ENCODE data around the gene DUOX1. TPM values are rescaled to one million over a fixed set of nuclear protein-coding genes. Genes with fewer than 3 reads are reported as not detected.

The DUOX1 gene
- total and polyA plus RNA-seq, 9 of the 15 experiments (the other 6 are each of a cell fraction or from before 2014, with no cell fraction given), result 0.01 to 0.22 (median 0.01) TPM; not detected in 6

GRCh38 chr15:45212493-45212892 is 82.7 kb downstream of the DUOX1 start:
- Histone ChIP-seq H3K4me2 (ENCODE audit: insufficient read depth, low read length) (no peak overlapping the region), H4K20me1 (replicated peaks; ENCODE audit: control insufficient read depth, insufficient read depth, low read length) (no peaks in the 10 kb centered on the region), H3K27ac (ENCODE audit: extremely low read depth, low read depth, low read length) (no peak overlapping the region), H3K9me1 (ENCODE audit: control insufficient read depth, insufficient read depth, low read length) (no peaks in the 10 kb centered on the region), H3K36me3 (ENCODE audit: control insufficient read depth, insufficient read depth, low read length) (no peaks in the 10 kb centered on the region), H3K9me3 (replicated peaks; ENCODE audit: control insufficient read depth, insufficient read depth, low read depth, low read length) (no peaks in the 10 kb centered on the region), H3K9ac (ENCODE audit: insufficient read depth in 1 of 2, low read depth in 2 of 2, low read length in 2 of 2) (no peak overlapping the region), H2AFZ (ENCODE audit: low read depth, low read length) (no peak overlapping the region), H3K79me2 (ENCODE audit: control insufficient read depth, insufficient read depth, low read length) (no peaks in the 10 kb centered on the region), H3K4me3 (no peak overlapping the region), H3K27me3 (ENCODE audit: control insufficient read depth in 2 of 2, insufficient read depth in 2 of 2, low read length in 2 of 2) (peaks cover under 1 to 4% of the 10 kb centered on the region in 2 experiments; a peak in 1 of 5 replicates), H3K4me1 (replicated peaks in 1 of 2; ENCODE audit: control insufficient read depth in 2 of 2, insufficient read depth in 2 of 2, low read length in 2 of 2) (no peaks in the 10 kb centered on the region; a peak in 3 of 5 replicates)
- ChIA-PET POLR2A (interaction anchor here (0.7 to 0.9 kb wide), 3 partner anchors 10 to 22 kb away, joined by 3 to 4 read pairs (median 3); no protein-coding TSS in a partner anchor), CTCF (ENCODE audit: low intra/inter-chr PET ratio) (no interaction called here)
- 0% methylated on average over 1 of the region's 1 CpG for WGBS (ENCODE audit: insufficient coverage, low coverage, missing lambda C conversion rate)
- in situ Hi-C loops (cut with MboI), result no loop called here
- FAIRE-seq, result no peak
- BruUV-seq (replicated peaks), result no TSS peak
- ATAC-seq, result peak; percentile 64; the same call in 2 of the 3 replicates
- intact Hi-C loops (cut with micrococcal nuclease), result no loop called here
- peak in 1 of 4 experiments; percentile 29 for DNase-seq (ENCODE audit: extremely low read depth in 1 of 4, low spot score in 3 of 4)
- peak; percentile 50; the same call in 1 of the 2 replicates for TF ChIP-seq DPF2 (IDR thresholded peaks at IDR 0.05)
- TF ChIP-seq POLR2A (conservative IDR thresholded peaks at IDR 0.05), result no peak
- TF ChIP-seq ZBTB26 (CRISPR knock-in tag; IDR thresholded peaks at IDR 0.05), result no peak
- peak; percentile 41; the same call in 1 of the 2 replicates for TF ChIP-seq CTBP1 (IDR thresholded peaks at IDR 0.05; ENCODE audit: borderline replicate concordance)
- no peak for TF ChIP-seq ZNF347 (CRISPR knock-in tag; IDR thresholded peaks at IDR 0.05; ENCODE audit: low read depth)
- no peak for TF ChIP-seq MTA3 (IDR thresholded peaks at IDR 0.05; ENCODE audit: borderline replicate concordance)
- TF ChIP-seq JUN (IDR thresholded peaks at IDR 0.05; ENCODE audit: borderline replicate concordance, low read depth, low read length), result no peak
- no peak for TF ChIP-seq JUN (CRISPR knock-in tag; IDR thresholded peaks at IDR 0.05; ENCODE audit: borderline replicate concordance)
- TF ChIP-seq ELK3 (CRISPR knock-in tag; IDR thresholded peaks at IDR 0.05), result no peak
- peak; percentile 62 to 65 for TF ChIP-seq KDM1A (IDR thresholded peaks at IDR 0.05)
- TF ChIP-seq SP2 (IDR thresholded peaks at IDR 0.05; ENCODE audit: extremely low read depth, low read depth, low read length, poor library complexity, severe bottlenecking), result no peak
- TF ChIP-seq ARNT (IDR thresholded peaks at IDR 0.05), result no peak
- peak; percentile 65; the same call in 1 of the 2 replicates for TF ChIP-seq KLF16 (IDR thresholded peaks at IDR 0.05)
- TF ChIP-seq KLF1 (tag; IDR thresholded peaks at IDR 0.05), result no peak
- no peak for TF ChIP-seq SUPT5H (IDR thresholded peaks at IDR 0.05)
- no peak for TF ChIP-seq ID3 (CRISPR knock-in tag; IDR thresholded peaks at IDR 0.05)
- TF ChIP-seq ID3 (tag; IDR thresholded peaks at IDR 0.05), result no peak
- no peak for TF ChIP-seq EZH2 (IDR thresholded peaks at IDR 0.05; ENCODE audit: borderline replicate concordance, low read depth, low read length)
- TF ChIP-seq CBFA2T3 (IDR thresholded peaks at IDR 0.05), result peak; percentile 91
- TF ChIP-seq E2F6 (IDR thresholded peaks at IDR 0.05; ENCODE audit: borderline replicate concordance in 1 of 2, extremely low read depth in 1 of 2, insufficient read depth in 1 of 2, insufficient read length in 1 of 2, low read depth in 1 of 2, low read length in 1 of 2, poor library complexity in 1 of 2, severe bottlenecking in 1 of 2), result no peak
